GM12865 (cell line): ENCODE results near the gene RGR.

ENCODE experiments used
- DNase-seq: peaks from one replicate; pipeline ENCODE4 v3.0.0; 2010; ENCODE audit warnings: low read depth
- H3K4me3 ChIP-seq: 2 replicates; pipeline ENCODE4 v1.5.1; 2011; ENCODE audit warnings: mild to moderate bottlenecking, low read depth, low read length, control low read depth
- CTCF ChIP-seq: IDR thresholded peaks from 2 replicates; pipeline ENCODE4 v1.5.1; 2011; ENCODE audit warnings: low read length, control low read depth, low read depth, inconsistent platforms; ENCODE audit not compliant: insufficient read depth; ENCODE audit errors: missing control alignments

RGR gene

GRCh38 chr10:84232376-84232775 is 12.5 kb upstream of the RGR start:
- no peak for TF ChIP-seq CTCF
- no peak for DNase-seq
- no peak overlapping the region for H3K4me3 ChIP-seq

GRCh38 chr10:84233940-84234339 is 10.9 kb upstream of the RGR start:
- TF ChIP-seq CTCF = no peak
- DNase-seq = no peak
- no peak overlapping the region for H3K4me3 ChIP-seq

GRCh38 chr10:84234479-84234878 is 10.4 kb upstream of the RGR start:
- TF ChIP-seq CTCF = no peak
- no peak for DNase-seq
- H3K4me3 ChIP-seq = no peak overlapping the region

GRCh38 chr10:84235096-84235495 is 9.8 kb upstream of the RGR start:
- no peak overlapping the region for H3K4me3 ChIP-seq
- TF ChIP-seq CTCF = no peak

GRCh38 chr10:84236807-84237198 is 8.1 kb upstream of the RGR start:
- H3K4me3 ChIP-seq = no peak overlapping the region
- no peak for TF ChIP-seq CTCF

More at GRCh38 chr10:84235096-84235495, 9.8 kb upstream of the RGR start:
- no peak for DNase-seq

GRCh38 chr10:84237199-84238051 is 7.4 kb upstream of the RGR start:
- TF ChIP-seq CTCF = no peak
- H3K4me3 ChIP-seq = no peak overlapping the region
- no peak for DNase-seq

More at GRCh38 chr10:84236807-84237198, 8.1 kb upstream of the RGR start:
- no peak for DNase-seq

GRCh38 chr10:84238909-84239308 is 5.9 kb upstream of the RGR start:
- TF ChIP-seq CTCF = no peak
- no peak for DNase-seq
- H3K4me3 ChIP-seq = no peak overlapping the region
